Measurements from ENCODE around the gene TAF1L.
"Not testable (repeated sequence)": the region's sequence is repeated elsewhere in the genome, so short reads cannot be mapped to it uniquely, and the experiment has no call there.

Gene TAF1L, protein sequence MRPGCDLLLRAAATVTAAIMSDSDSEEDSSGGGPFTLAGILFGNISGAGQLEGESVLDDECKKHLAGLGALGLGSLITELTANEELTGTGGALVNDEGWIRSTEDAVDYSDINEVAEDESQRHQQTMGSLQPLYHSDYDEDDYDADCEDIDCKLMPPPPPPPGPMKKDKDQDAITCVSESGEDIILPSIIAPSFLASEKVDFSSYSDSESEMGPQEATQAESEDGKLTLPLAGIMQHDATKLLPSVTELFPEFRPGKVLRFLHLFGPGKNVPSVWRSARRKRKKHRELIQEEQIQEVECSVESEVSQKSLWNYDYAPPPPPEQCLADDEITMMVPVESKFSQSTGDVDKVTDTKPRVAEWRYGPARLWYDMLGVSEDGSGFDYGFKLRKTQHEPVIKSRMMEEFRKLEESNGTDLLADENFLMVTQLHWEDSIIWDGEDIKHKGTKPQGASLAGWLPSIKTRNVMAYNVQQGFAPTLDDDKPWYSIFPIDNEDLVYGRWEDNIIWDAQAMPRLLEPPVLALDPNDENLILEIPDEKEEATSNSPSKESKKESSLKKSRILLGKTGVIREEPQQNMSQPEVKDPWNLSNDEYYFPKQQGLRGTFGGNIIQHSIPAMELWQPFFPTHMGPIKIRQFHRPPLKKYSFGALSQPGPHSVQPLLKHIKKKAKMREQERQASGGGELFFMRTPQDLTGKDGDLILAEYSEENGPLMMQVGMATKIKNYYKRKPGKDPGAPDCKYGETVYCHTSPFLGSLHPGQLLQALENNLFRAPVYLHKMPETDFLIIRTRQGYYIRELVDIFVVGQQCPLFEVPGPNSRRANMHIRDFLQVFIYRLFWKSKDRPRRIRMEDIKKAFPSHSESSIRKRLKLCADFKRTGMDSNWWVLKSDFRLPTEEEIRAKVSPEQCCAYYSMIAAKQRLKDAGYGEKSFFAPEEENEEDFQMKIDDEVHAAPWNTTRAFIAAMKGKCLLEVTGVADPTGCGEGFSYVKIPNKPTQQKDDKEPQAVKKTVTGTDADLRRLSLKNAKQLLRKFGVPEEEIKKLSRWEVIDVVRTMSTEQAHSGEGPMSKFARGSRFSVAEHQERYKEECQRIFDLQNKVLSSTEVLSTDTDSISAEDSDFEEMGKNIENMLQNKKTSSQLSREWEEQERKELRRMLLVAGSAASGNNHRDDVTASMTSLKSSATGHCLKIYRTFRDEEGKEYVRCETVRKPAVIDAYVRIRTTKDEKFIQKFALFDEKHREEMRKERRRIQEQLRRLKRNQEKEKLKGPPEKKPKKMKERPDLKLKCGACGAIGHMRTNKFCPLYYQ (N-terminal part only)

GRCh38 chr9:32635362-32635761 lies at the start of gene TAF1L:
TSS of gene TAF1L (minus strand) at chr9:32635669. CDS start at chr9:32635579, 90 bp downstream.
- DNase-seq (ENCODE audit: low read depth): no peak

DNA sequence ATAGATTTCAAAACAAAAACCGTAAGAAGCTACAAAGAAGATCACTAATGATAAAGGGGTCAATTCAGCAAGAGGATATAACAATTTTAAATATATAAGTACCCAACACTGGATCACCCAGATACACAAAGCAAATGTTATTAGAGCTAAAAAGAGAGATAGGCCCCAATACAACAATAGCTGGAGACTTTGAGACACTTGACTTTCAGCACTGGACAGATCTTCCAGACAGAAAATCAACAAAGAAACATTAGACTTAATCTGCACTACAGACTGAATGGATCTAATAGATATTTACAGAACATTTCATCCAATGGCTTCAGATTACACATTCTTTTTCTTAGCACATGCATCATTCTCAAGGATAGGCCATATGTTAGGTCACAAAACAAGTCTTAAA lies 46.3 kb upstream of the TAF1L start:
- DNase-seq (ENCODE audit: low read depth): no peak

DNA sequence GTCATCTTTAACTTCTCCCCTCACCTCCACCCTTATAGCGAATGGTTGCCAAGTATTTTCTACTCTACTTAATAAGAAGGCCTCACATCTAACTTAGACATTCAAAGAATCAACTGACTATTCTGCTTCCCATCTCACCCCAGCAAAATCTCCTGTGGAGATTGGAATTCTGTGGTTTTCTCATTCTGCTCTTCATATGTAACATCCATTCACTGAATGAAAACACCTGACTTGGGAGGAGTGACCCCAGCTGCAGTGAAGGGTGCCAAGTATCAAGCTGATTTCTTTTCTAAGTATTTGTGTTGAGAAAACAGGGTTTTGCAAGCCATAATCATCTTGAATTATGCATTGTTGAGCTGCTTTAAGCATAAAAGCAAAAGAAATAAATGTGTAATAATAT lies 42.5 kb upstream of the TAF1L start:
- DNase-seq (ENCODE audit: low read depth): no peak

- DNase-seq (ENCODE audit: low read depth): no peak
Observed at GRCh38 chr9:32672469-32672868, 37.0 kb upstream of the TAF1L start.

DNA sequence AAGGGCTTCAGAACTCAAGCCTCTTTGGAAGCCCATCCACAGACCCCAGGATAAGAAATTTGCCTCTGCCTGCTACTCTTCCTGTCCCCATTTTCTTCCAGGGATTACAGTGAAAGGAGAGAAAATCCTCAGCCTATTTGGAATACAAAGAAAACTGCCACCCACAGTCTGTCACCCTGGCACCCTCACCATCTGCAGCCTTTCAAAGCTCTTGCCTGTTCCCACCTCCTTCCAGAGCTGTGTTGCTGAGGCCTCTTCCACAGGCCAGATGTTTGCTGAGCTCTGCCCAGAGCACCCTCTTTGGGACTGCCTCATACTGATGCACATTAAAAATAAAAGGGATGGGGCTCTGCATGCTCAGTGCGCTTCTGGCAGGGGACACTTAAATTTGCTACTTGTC lies 35.9 kb upstream of the TAF1L start:
- no peak for DNase-seq (ENCODE audit: low read depth)

DNA sequence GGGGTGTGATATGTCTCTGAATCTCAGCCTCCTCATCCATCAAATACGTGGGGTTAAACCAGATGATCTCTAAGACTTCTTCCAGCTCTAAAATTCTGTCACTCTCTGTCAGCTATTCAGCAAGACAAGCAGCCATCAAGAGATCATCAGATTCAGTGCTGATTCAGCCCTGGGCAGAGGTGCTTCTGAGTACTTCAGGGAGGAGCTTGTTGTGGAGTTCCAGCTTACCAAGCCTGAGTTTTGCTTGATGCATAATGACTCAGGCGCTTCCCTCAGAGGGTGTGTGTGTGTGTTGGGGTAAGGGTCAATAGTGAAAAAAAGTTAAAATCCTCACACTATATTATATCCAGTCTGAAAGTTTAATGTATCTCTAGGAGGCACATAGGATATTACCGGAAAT lies 29.6 kb upstream of the TAF1L start:
- no peak for DNase-seq (ENCODE audit: low read depth)

DNA sequence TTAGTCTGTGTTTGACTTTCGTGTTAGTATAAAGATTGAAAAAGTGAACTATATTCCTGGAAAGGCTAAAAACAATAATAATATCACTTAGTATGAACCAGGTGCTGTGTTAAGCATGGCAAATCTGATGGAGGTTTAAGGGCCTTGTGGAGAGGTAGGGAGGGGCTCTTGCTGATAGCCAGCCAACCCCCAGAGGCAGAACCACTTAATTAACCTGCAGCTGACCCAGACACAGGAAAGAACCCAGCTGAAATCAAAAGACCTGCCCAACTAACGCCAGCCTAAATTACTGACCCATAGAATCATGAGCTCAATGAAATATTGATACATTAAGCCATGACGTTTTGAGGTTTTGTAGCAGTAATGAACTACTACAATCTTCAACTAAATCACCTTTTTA lies 28.3 kb upstream of the TAF1L start:
- no peak for DNase-seq (ENCODE audit: low read depth)

- DNase-seq (ENCODE audit: low read depth): no peak
Observed at GRCh38 chr9:32647671-32648070, 12.2 kb upstream of the TAF1L start.

DNA sequence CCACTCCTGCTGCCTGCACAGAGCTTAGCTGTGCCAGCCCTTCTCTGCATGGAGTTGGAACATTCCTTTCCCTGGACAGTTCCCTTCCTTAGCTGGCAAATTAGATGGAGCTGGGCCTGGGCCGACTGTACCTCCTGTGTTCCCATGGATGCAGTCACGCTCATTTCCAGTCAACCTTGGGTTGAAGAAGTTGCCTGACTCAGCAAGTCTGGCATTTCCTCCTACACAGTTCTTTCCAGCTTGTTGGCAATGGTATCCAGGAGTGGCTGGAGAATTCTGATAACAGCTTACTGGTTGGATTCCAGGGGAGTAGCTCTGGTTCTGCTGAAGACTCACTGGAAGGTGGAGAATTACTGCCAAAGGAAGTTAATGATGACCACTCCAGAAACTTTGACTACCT lies 9.2 kb upstream of the TAF1L start:
- no peak for DNase-seq (ENCODE audit: low read depth)

- DNase-seq (ENCODE audit: low read depth): not testable (repeated sequence)
Observed at GRCh38 chr9:32633151-32633550, 2.3 kb downstream of the TAF1L start.

DNA sequence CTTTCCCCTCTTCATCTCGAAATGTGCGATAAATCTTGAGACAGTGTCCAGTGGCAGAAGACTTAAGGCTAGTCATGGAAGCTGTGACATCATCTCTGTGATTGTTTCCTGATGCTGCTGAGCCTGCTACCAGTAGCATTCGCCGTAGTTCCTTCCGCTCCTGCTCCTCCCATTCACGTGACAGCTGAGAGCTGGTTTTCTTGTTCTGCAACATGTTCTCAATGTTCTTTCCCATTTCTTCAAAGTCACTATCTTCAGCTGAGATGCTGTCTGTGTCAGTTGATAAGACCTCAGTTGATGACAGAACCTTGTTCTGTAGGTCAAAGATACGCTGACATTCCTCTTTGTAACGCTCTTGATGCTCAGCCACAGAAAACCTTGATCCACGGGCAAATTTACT lies 3.5 kb downstream of the TAF1L start:
- no peak for DNase-seq (ENCODE audit: low read depth)

GRCh38 chr9:32627394-32627954 lies 8.0 kb downstream of the TAF1L start:
- DNase-seq (ENCODE audit: low read depth): no peak

GRCh38 chr9:32625320-32625719 lies 10.1 kb downstream of the TAF1L start:
- no peak for DNase-seq (ENCODE audit: low read depth)

- DNase-seq (ENCODE audit: low read depth): no peak
Observed at GRCh38 chr9:32622948-32623347, 12.5 kb downstream of the TAF1L start.

DNA sequence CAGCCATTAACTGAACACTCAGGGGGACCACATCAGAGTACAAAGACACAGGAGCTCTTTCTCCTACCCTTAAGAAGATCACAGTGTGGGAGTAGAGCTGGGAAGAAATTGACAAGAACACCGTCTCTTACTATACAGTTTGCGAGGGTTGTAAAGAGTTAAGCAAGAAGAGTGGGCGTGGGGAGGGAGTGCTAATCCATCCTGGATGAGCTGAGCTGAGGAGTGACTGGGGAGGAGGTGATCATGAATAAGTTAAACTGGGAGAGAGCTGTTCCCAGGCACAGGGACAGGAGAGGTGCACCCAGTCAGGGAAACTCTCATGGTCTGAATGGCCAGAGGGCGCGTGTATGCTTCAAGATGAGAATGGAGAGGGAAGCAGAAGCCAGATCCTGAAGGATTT lies 17.2 kb downstream of the TAF1L start:
- no peak for DNase-seq (ENCODE audit: low read depth)

GRCh38 chr9:32606811-32607210 lies 28.7 kb downstream of the TAF1L start:
- no peak for DNase-seq (ENCODE audit: low read depth)

DNA sequence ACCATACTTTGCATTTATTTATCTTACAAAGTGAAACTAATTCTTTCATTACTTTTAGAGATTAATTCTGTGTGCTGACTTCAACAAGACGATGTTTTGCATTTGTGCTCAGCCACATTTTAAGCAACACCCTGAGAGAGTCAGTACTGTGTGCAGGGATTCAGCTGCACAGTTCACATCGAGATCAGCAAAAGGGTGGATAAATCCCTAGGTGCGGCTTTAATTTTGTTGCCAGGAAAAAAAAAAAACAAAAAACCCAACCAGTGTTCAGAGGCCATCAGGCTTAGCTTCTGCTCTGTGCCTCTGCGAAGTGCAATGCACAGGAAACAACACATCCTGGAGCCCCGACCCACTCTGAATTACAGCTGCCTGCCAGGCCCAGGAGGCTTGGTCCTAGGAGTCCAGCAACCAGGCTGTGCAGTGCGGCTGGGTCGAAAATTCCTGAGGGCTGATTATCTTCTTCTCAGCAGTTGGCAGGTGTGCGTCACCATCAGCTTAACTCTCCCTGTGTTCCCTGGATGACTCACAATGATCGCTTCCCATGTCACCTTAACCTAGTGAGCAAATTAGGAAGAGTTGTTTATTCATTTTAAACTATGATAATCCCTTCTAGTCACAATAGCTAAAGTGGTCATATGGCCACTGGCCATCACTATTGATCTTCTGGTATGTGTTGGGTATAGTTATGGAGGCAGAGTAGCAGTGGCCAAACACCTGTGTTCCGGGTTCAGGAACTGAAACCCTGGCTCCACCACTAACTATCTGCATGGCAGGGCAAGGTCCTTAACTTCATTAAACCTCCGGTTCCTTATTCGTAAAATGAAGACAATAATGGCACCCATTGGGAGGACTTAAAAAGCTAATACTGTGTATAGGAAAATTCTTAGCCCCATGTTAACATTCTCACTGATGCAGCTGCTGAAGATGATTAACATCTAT lies 31.3 kb downstream of the TAF1L start:
- no peak for DNase-seq (ENCODE audit: low read depth)

DNA sequence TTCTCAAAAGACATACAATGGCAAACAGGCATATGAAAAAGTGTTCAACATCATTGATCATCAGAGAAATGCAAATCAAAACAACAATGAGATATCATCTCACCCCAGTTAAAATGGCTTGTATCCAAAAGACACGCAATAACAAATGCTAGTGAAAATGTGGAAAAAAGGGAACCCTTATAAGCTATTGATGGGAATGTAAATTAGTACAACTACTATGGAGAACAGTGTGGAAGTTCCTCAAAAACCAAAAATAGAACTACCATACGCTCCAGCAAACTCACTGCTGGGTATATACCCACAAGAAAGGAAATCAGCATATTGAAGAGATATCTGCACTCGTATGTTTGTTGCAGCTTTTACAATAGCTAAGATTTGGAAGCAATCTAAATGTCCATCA lies 36.4 kb downstream of the TAF1L start:
- DNase-seq (ENCODE audit: low read depth): not testable (repeated sequence)

GRCh38 chr9:32596936-32597335 lies 38.5 kb downstream of the TAF1L start:
- DNase-seq (ENCODE audit: low read depth): no peak

GRCh38 chr9:32596096-32596865 lies 39.2 kb downstream of the TAF1L start:
- no peak for DNase-seq (ENCODE audit: low read depth)

Measured in stimulated activated CD8-positive, alpha-beta memory T cell treated with anti-CD3 and anti-CD28 coated beads, Interleukin-4, amount 100 ng/mL, for 24 hours (primary cell).